Transverse colon (tissue), 4 donors: ENCODE data around the gene MBD5.

Experiments used
- CTCF ChIP-seq, 5 experiments: fragments of 200-600 bp in 3 of 5; fragments of 450-650 bp in 2 of 5; sonication (generic) in 3 of 5; IDR thresholded peaks; 1 replicate in 2 of 5; 2 replicates in 3 of 5; pipeline ENCODE4 v1.5.1; 2016 to 2017; ENCODE audit warnings: antibody characterized with exemption in 5 of 5, inconsistent platforms in 3 of 5, mild to moderate bottlenecking in 2 of 5, moderate library complexity in 1 of 5
- POLR2AphosphoS5 ChIP-seq, 3 donors: sonication (generic); formaldehyde crosslinking; IDR thresholded peaks; one replicate each; pipeline ENCODE4 v1.6.1; 2016; ENCODE audit warnings: antibody characterized with exemption in 3 of 3

GRCh38 chr2:148416248-148416647 lies 395.4 kb downstream of the MBD5 start:
- TF ChIP-seq CTCF (IDR thresholded peaks at IDR 0.05) (no peak), POLR2AphosphoS5 (IDR thresholded peaks at IDR 0.05) (no peak)
